OCI-LY7 (cell line): ENCODE measurements around the gene PARD6G. TPM values are rescaled to one million over a fixed set of nuclear protein-coding genes. Genes with fewer than 3 reads are reported as not detected.

Source experiments
- BruUV-seq: library from RNA; stranded (reverse); fragments of 400-500 nt; replicated peaks from 2 replicates; lab custom pipeline; 2021; lab: Mats Ljungman, UMichigan
- CTCF ChIA-PET: fragments of 300-600 bp; sonication (Branson Sonifier 250); formaldehyde crosslinking; loops from one replicate; lab custom pipeline; 2022; ENCODE audit warnings: antibody characterized with exemption; ENCODE audit not compliant: unreplicated experiment; lab: Charles Lee
- POLR2A ChIA-PET: fragments of 300-600 bp; sonication (Branson Sonifier 250); formaldehyde crosslinking; loops from one replicate; lab custom pipeline; 2022; ENCODE audit warnings: antibody characterized with exemption; lab: Charles Lee
- DNase-seq: peaks from one replicate; pipeline ENCODE4 v3.0.0-alpha.2; 2015; ENCODE audit warnings: low spot score
- H2AFZ ChIP-seq: fragments of 200-600 bp; sonication (generic), shearing (Covaris generic); 2 replicates; pipeline ENCODE4 v1.6.1; 2014; ENCODE audit warnings: mild to moderate bottlenecking, antibody characterized with exemption, low read length, moderate library complexity
- H3K27ac ChIP-seq: fragments of 200-600 bp; sonication (generic); 2 replicates; pipeline ENCODE4 v1.5.1; 2014; ENCODE audit warnings: mixed run types, low read depth, mild to moderate bottlenecking, moderate library complexity, low read length, inconsistent platforms; ENCODE audit not compliant: poor library complexity, severe bottlenecking
- H3K36me3 ChIP-seq: fragments of 200-600 bp; sonication (generic); 2 replicates; pipeline ENCODE4 v1.6.1; 2014; ENCODE audit warnings: mild to moderate bottlenecking, antibody characterized with exemption, low read length, moderate library complexity, mixed read lengths; ENCODE audit not compliant: insufficient read depth
- H3K4me1 ChIP-seq: fragments of 200-600 bp; sonication (generic); 2 replicates; pipeline ENCODE4 v1.5.1; 2014; ENCODE audit warnings: mild to moderate bottlenecking, low read length; ENCODE audit not compliant: insufficient read depth, poor library complexity, severe bottlenecking
- H3K4me2 ChIP-seq: fragments of 200-600 bp; sonication (generic); 2 replicates; pipeline ENCODE4 v1.6.1; 2014; ENCODE audit warnings: mild to moderate bottlenecking, low read length
- H3K4me3 ChIP-seq: fragments of 200-600 bp; sonication (generic); 2 replicates; pipeline ENCODE4 v1.5.1; 2014; ENCODE audit warnings: mild to moderate bottlenecking, low read depth, low read length; ENCODE audit not compliant: poor library complexity, severe bottlenecking
- H3K79me2 ChIP-seq: fragments of 200-600 bp; sonication (generic); 2 replicates; pipeline ENCODE4 v1.6.1; 2016; ENCODE audit warnings: low read depth, mild to moderate bottlenecking, low read length, moderate library complexity, mixed read lengths; ENCODE audit not compliant: insufficient read depth
- H3K9me2 ChIP-seq: fragments of 200-600 bp; sonication (generic); 2 replicates; pipeline ENCODE4 v1.6.1; 2016; ENCODE audit warnings: mild to moderate bottlenecking, low read length, mixed read lengths; ENCODE audit not compliant: insufficient read depth
- H3K9me3 ChIP-seq: fragments of 200-600 bp; sonication (generic); 2 replicates; pipeline ENCODE4 v1.6.1; 2014; ENCODE audit warnings: mild to moderate bottlenecking, mixed run types, low read length, mixed read lengths
- H4K20me1 ChIP-seq: fragments of 200-600 bp; sonication (generic); 2 replicates; pipeline ENCODE4 v1.6.1; 2014; ENCODE audit warnings: mild to moderate bottlenecking, antibody characterized with exemption, low read length, moderate library complexity, mixed read lengths; ENCODE audit not compliant: insufficient read depth
- EZH2phosphoT487 ChIP-seq: fragments of 200-600 bp; sonication (generic); IDR thresholded peaks from 2 replicates; pipeline ENCODE4 v1.6.1; 2018; ENCODE audit warnings: low read depth, borderline replicate concordance, mild to moderate bottlenecking, mixed run types, antibody characterized with exemption, low read length, moderate library complexity, mixed read lengths
- intact Hi-C: fragments of 100-400 bp; cut with micrococcal nuclease; formaldehyde crosslinking; loops from one replicate; pipeline ENCODE4 v1.10.0; 2022; ENCODE audit not compliant: unreplicated experiment
- total RNA-seq, 2 experiments: library from RNA; depleted of rRNA in 1 of 2; stranded (reverse); fragments of >200 nt in 1 of 2; shearing (Covaris generic) in 1 of 2; gene quantifications; 2 replicates each; pipeline ENCODE4 v1.2.3, GENCODE V29; 2014 to 2022
- TF ChIP-seq, protein P1 (sequence below): fragments of 200-600 bp; sonication (generic); conservative IDR thresholded peaks from 2 replicates; pipeline ENCODE4 v1.5.1; 2014; ENCODE audit warnings: mild to moderate bottlenecking, antibody characterized with exemption, low read length, moderate library complexity, mixed read lengths

The PARD6G gene
- total RNA-seq, 2 experiments from 2014 or later, result 0.03 TPM; not detected in 1

DNA sequence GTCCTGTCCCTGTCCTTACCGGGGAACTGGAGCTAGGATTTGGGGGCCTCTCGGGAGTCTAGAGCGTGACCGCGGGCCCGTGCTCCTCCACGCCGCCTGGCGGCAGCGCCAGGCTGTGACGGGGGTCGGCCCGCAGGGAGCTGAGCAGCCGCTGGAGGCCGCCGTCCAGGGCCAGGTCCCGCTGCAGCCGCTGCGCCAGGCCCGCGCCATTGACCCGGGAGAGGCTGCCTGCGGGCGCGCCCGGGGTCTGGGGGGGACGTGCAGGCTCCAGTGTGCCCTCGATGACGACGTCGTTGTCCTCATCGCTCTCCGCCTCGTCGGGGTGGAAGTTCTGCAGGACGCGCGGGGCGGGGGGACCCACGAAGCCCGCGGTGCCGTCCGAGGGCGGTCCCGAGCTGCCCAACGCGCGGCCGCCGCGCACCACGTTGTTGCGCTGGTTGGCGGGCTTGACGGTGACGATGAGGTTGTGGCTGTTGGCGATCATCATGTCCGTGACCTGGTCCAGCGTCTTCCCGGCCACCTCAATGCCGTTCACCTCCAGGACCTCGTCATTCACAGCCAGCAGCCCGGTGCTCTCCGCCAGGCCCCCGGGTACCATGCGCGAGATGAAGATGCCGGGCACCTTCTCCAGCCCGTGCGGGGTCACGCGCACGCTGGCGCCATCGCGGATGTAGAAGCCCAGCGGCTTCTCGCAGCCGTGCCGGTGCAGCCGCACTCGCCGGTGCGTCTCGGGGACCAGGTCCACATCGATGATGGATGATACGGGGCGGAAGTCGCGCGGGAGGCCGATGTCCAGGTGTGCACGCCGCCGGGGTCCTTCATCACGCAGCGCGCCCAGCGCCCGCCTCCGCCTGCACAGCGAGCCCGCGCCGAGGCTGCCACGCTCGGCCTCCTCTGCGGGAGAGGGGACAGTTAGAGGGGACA lies 87.3 kb downstream of the PARD6G start:
- Histone ChIP-seq H3K4me1 (no peaks in the 10 kb centered on the region), H3K36me3 (no peaks in the 10 kb centered on the region; the same call in 1 of the 2 replicates), H4K20me1 (no peaks in the 10 kb centered on the region), H3K9me3 (no peaks in the 10 kb centered on the region), H3K9me2 (no peaks in the 10 kb centered on the region), H3K4me3 (no peak overlapping the region), H3K79me2 (no peaks in the 10 kb centered on the region), H3K27ac (no peak overlapping the region), H3K4me2 (no peak overlapping the region), H2AFZ (no peak overlapping the region)
- intact Hi-C loops, result loop anchor here (10.0 kb wide), 1 partner anchor 135 kb away; no protein-coding TSS in a partner anchor
- TF ChIP-seq, protein P1, sequence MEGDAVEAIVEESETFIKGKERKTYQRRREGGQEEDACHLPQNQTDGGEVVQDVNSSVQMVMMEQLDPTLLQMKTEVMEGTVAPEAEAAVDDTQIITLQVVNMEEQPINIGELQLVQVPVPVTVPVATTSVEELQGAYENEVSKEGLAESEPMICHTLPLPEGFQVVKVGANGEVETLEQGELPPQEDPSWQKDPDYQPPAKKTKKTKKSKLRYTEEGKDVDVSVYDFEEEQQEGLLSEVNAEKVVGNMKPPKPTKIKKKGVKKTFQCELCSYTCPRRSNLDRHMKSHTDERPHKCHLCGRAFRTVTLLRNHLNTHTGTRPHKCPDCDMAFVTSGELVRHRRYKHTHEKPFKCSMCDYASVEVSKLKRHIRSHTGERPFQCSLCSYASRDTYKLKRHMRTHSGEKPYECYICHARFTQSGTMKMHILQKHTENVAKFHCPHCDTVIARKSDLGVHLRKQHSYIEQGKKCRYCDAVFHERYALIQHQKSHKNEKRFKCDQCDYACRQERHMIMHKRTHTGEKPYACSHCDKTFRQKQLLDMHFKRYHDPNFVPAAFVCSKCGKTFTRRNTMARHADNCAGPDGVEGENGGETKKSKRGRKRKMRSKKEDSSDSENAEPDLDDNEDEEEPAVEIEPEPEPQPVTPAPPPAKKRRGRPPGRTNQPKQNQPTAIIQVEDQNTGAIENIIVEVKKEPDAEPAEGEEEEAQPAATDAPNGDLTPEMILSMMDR, result no peak
- no peak for TF ChIP-seq EZH2phosphoT487
- BruUV-seq, result no TSS peak
- ChIA-PET CTCF (no interaction called here), POLR2A (no interaction called here)
- DNase-seq, result no peak

DNA sequence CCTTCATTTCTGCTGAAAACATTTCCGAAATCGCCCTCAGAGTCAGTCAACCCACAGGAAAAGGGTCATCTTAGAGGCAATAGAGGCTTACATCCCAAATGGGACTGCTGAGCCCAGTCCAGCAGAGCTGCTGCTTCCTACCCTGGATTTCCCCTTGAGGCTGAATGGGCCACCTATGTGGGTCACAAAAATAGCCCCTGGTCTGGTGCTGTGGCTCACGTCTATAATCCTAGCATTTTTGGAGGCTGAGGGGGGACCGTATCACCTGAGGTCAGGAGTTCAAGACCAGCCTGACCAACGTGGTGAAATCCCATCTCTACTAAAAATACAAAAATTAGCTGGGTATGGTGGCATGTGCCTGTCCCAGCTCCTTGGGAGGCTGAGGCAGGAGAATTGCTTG lies 88.9 kb downstream of the PARD6G start:
- H3K9me3 ChIP-seq, result no peaks in the 10 kb centered on the region
- TF ChIP-seq, protein P1, result no peak
- H3K36me3 ChIP-seq, result no peaks in the 10 kb centered on the region; the same call in 1 of the 2 replicates
- H3K27ac ChIP-seq, result no peak overlapping the region
- H2AFZ ChIP-seq, result no peak overlapping the region
- no peaks in the 10 kb centered on the region for H3K79me2 ChIP-seq
- no peaks in the 10 kb centered on the region for H3K4me1 ChIP-seq
- CTCF ChIA-PET, result no interaction called here
- H3K4me3 ChIP-seq, result no peak overlapping the region
- POLR2A ChIA-PET, result no interaction called here
- BruUV-seq, result no TSS peak
- no peaks in the 10 kb centered on the region for H3K9me2 ChIP-seq
- H4K20me1 ChIP-seq, result no peaks in the 10 kb centered on the region
- DNase-seq, result no peak
- H3K4me2 ChIP-seq, result no peak overlapping the region
- intact Hi-C loops, result loop anchor here (10.0 kb wide), 1 partner anchor 134 kb away; no protein-coding TSS in a partner anchor
